HCT116 (cell line): ENCODE measurements around the gene GLYATL3.

ENCODE experiments used
- CTCF ChIP-seq, 3 experiments: fragments of 200-600 bp in 1 of 3; sonication (generic) in 1 of 3; IDR thresholded peaks in 2 of 3; conservative IDR thresholded peaks in 1 of 3; 2 replicates each; pipeline ENCODE4 v1.5.1; 2012 to 2017; ENCODE audit warnings: low read depth in 2 of 3, low read length in 2 of 3, antibody characterized with exemption in 1 of 3, borderline replicate concordance in 1 of 3, control low read depth in 1 of 3, mild to moderate bottlenecking in 1 of 3, mixed read lengths in 1 of 3, mixed run types in 1 of 3, moderate library complexity in 1 of 3; ENCODE audit not compliant: insufficient read depth in 1 of 3
- EZH2phosphoT487 ChIP-seq: fragments of 200-600 bp; IDR thresholded peaks from 2 replicates; pipeline ENCODE4 v1.6.1; 2018; ENCODE audit warnings: antibody characterized with exemption, borderline replicate concordance

- no peak for TF ChIP-seq CTCF (IDR thresholded peaks at IDR 0.05 in 2 of 3, conservative IDR thresholded peaks at IDR 0.05 in 1 of 3; ENCODE audit: borderline replicate concordance in 1 of 3, insufficient read depth in 1 of 3, low read depth in 2 of 3, low read length in 2 of 3)
- no peak for TF ChIP-seq EZH2phosphoT487
These were observed 9.1 kb upstream of the GLYATL3 start for GRCh38 chr6:49490633-49491032.
